Activated CD8-positive, alpha-beta memory T cell treated with anti-CD3 and anti-CD28 coated beads for 4 hours (primary cell): ENCODE measurements around the gene PRMT7.

Experiments used
- DNase-seq, 2 donors: peaks; one replicate each; pipeline ENCODE4 v3.0.0-alpha.2; 2020; ENCODE audit warnings: low read depth in 2 of 2

Gene PRMT7, protein sequence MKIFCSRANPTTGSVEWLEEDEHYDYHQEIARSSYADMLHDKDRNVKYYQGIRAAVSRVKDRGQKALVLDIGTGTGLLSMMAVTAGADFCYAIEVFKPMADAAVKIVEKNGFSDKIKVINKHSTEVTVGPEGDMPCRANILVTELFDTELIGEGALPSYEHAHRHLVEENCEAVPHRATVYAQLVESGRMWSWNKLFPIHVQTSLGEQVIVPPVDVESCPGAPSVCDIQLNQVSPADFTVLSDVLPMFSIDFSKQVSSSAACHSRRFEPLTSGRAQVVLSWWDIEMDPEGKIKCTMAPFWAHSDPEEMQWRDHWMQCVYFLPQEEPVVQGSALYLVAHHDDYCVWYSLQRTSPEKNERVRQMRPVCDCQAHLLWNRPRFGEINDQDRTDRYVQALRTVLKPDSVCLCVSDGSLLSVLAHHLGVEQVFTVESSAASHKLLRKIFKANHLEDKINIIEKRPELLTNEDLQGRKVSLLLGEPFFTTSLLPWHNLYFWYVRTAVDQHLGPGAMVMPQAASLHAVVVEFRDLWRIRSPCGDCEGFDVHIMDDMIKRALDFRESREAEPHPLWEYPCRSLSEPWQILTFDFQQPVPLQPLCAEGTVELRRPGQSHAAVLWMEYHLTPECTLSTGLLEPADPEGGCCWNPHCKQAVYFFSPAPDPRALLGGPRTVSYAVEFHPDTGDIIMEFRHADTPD

DNA sequence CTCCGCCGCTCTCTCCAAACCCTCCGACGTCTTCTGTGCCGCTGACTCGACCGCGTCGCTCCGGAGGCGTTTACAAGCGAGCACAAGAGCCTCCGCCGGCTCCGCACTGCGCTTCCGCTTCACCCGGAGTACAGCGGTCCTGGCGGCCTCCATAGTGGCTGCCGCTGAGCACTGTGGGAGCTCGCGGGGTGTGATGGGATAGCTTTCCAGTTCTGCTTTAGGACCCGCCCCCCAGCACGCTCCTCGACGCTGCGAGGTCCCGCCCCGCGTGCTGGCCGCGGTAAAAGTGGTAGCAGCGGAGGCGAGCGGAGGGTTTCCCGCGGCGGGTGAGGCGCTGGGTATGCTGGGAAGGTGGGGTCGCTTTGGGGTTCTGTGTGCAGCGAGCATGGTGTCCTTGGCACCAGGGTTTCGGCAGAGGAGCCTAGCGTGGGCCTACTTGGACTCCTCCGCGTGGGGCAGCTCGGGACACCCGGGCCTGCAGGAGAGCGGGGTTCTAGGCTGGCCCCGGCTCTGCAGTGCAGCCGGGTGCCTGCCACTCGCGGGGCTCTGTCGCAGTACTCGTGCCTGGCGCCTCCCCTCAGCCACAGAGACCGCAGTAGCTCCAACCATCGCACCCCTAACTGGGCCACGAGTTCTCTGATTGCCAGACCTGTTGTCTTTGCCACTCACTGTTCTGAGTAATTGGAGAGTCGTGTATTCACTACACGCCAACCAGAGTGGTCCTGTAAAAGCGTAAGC, at the start of gene PRMT7, which contains the start of gene SLC7A6OS:
TSS of gene PRMT7 (plus strand) at position 246 of the 738 bp plus-strand sequence. CDS start 4,961 bp downstream, outside the sequence.
TSS of gene SLC7A6OS (minus strand) at position 173 of the 738 bp plus-strand sequence. CDS start at position 153, 20 bp downstream.
- DNase-seq: peak; percentile 71 to 84

- DNase-seq: no peak
Measured at GRCh38 chr16:68263559-68264127, 47.2 kb upstream of the PRMT7 start.

DNA sequence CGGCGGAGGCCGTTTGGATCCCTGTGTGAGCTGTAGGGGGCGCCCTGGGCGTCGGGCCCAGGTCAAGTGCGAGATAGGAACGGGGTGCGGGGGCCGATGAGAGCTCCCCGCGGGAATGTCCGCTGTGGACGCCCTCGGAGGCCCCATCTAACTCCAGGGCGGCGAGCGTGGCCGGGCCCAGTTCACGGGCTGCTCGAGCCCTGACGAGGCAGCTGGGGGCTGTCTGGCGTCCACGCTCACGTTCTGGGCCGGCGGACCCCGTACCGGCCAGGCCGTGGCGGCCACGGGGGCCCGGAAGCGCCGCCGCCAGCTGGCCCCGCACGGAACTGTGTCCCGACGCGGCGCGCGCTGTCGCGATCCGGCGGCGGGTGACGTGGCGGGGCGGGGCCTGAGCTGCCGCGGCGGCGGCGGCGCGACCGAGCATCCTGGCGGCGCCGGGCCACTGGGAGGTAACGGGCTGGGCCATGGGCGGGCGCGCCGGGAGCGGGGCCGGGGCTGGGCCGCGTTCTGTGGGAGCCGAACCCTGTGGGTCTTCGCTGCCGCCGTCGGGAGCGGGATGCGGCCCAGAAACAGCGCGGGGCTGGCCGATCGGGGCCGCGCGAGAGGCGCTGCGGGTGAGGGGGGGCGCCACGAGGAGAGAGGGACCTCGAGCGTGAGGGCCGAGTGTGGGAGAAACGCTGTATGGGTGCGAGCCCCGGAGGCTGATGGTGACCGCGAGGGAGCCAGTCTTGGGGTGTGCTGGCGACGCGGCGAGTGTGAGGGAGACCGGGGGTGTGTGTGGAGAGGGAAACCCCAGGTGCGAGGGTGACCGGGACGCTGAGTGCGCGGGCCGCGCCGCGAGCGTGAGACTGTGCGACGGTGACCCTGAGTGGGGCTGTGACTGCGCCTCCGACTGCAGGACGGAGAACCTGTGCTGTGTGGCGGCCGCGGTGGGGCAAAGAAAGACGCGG, 46.4 kb upstream of the PRMT7 start, which contains the start of gene SLC7A6:
TSS of gene SLC7A6 (plus strand) at position 399 of the 950 bp plus-strand sequence. CDS start 10,201 bp downstream, outside the sequence.
- DNase-seq: peak; percentile 69 to 70

- DNase-seq: no peak
Measured at GRCh38 chr16:68265078-68265920, 45.5 kb upstream of the PRMT7 start.

DNA sequence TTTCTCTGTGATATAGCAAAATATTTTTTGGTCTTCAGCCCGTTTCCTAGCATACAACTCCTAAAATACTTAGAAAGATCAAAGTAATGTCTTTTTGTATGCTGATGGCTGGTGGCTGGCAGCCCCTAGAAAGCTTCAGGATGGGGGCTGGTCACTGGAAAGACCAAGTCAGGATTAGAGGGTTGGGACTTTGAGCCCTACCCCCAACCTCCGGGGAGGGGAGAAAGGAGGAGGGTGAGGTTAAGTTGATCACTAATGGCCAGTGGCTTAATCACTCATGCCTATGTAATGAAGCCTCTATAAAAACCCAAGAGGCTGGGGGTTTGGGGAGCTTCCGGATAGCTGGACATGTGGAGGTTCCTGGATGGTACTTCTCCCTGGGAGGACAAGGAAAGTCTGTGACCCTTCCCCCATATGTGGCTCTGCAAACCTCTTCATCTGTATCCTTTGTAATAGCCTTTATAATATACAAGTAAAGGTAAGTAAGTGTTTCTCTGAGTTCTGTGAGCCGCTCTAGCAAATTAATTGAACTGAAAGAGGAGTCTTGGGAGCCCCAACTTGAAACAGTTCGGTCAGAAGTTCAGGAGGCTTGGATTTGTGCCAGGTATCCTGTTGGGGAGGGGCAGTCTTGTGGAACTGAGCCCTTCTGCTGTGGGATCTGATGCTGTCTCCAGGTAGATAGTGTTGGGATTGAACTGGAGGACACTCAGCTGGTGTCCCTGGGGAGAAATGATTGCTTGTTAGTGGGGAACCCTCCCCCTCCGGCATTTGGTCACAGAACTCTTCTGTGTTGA, 43.0 kb upstream of the PRMT7 start:
- DNase-seq: no peak

DNA sequence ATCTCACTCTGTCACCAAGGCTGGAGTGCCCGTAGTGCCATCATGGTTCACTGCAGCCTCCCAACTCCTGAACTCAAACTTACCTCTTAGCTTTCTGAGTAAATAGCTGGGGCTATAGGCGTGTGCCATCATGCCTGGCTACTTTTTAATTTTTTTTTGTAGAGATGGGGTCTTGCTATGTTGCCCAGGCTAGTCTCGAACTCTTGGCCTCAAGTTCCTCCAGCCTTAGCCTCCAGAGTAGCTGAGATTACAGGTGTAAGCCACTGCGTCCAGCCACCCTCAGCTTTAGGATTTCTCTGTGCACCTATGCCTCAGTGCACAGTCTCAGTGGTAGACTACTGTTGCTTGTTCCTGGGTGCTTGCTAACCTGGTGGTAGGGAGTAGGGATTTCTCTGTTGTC, 41.0 kb upstream of the PRMT7 start:
- DNase-seq: no peak

GRCh38 chr16:68270353-68270752, 40.5 kb upstream of the PRMT7 start:
- DNase-seq: no peak

- DNase-seq: no peak
Measured at GRCh38 chr16:68272507-68273209, 38.2 kb upstream of the PRMT7 start.

DNA sequence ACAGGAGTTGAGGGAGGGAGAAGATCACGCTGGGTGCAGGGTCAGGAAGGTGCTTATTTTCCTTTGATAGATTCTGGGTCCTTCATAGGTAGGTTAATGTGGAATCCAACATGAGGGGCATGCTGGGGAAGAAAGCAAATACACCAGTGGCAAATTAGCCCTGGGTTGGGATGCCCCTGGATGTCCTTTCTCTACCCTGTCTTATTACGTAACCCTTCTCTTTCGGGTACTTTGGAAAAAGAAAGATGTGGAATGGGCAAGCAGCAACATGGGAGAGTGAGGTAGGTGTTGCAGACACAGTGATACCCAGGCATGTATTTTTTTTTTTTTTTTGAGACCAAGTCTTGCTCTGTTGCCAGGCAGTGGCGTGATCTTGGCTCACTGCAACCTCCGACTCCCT, 37.4 kb upstream of the PRMT7 start:
- no peak for DNase-seq

- no peak for DNase-seq
Measured at GRCh38 chr16:68273896-68274295, 36.9 kb upstream of the PRMT7 start.

DNA sequence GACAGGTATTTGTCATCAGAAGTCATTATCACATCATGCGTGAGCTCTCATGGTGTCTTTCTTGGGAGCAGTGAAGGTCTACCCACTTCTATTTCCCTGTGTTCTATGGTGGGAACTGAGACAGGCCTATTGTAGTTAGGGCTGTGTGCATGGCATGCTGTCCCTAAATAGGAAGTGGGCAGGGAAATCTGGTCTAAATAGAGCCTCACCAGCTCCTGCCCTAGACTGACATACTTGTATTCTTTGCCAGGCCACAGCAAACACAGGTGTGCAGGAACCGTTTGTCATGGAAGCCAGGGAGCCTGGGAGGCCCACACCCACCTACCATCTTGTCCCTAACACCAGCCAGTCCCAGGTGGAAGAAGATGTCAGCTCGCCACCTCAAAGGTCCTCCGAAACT, 36.4 kb upstream of the PRMT7 start:
- DNase-seq: no peak

DNA sequence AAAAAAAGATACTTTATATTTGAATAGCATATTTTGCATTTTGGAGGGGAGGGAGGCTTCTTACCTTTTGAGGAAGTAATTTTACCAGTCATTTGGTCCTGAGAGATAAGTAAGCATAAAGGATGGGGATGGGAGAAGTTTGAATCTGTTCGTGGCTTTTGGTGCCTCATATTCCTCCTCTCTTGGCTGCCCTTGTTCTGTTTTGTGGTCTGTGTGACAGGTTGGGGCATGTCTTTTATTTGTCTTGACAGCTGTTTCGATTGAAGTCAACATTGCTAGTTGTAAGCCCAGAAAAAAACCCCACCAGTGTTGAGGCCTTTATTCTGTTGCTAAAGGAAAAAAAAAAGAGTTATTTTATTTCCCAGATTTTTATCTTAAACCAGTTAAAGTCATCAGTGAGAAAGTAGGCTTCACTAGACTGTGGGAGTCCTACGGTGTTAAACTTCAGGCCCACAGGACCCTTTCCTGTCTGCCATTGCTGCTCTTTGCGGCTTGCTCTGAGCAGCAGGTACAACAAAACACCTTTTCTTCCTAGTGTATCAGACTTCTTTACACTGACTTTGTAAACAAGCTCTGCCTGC, 35.1 kb upstream of the PRMT7 start:
- no peak for DNase-seq

DNA sequence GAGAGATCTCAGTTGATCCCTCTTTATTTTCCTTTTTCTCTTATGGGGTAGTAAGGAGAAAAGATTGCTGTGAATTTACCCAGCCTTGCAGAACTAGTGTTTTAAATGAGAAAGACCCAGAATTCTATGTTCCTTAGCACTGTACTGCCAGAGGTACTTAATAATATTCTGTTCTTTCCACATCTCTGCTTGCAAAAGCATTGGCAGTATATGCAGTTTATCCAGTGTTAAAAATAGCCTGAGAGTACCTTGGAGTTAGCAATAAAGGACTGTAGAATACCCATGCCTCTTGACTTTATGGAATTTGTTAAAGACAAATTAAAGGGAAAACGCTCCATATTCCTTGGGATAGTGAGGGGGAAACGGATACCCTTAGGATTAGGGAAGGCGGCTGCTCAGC, 34.6 kb upstream of the PRMT7 start:
- DNase-seq: no peak

DNA sequence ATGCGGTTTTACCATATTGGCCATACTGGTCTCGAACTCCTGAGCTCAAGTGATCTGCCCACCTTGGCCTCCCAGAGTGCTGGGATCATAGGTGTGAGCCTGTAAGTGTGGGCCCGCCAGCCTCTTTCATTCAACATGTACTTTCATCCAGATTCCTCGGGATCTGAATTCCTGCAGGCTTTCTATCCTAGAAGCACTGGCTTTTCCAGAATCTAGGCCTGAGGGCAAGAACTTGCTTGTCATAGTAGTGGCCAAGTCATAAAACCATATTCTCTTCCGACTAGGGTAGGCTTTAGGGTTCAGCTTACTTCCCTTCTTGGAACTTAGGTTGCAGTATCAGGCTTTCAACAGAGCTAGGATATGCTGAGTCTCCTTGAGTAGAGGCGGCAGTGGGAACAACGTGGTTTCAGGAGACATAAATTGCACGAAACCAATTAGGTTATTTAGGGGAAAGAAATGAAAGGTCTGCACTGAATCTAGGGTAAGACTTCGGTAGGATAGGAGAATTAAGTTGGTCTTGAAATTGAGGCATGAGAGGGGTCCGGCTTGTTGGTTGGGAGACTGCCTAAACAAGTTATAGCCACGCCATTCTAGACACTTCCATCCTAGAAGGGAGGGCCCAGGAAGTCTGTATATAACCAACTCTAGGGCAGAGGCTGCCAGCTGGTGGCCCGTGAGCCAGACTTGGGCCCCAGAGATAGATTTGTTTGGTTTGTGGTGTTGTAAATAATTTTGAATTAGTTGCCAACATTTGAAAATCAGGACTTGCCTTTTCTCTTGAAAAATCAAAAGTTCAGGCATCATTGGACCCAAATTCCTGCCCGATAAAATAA, 30.9 kb upstream of the PRMT7 start:
- no peak for DNase-seq

- no peak for DNase-seq
Measured at GRCh38 chr16:68281368-68282063, 29.3 kb upstream of the PRMT7 start.

- DNase-seq: no peak
Measured at GRCh38 chr16:68282064-68282452, 28.8 kb upstream of the PRMT7 start.
